SU-DHL-6 (cell line): ENCODE measurements around the gene MCM8.

Experiments used
- H2AFZ ChIP-seq: fragments of 200-600 bp; sonication (generic); 2 replicates; pipeline ENCODE4 v1.6.1; 2014; ENCODE audit warnings: low read depth, mild to moderate bottlenecking, moderate library complexity, mixed read lengths, antibody characterized with exemption, low read length; ENCODE audit not compliant: severe bottlenecking
- H3F3A ChIP-seq: fragments of 200-600 bp; shearing (Covaris generic); 2 replicates; pipeline ENCODE4 v1.6.0; 2016; ENCODE audit warnings: antibody characterized with exemption, mild to moderate bottlenecking; ENCODE audit not compliant: insufficient read depth
- H3K27ac ChIP-seq: fragments of 200-600 bp; sonication (generic); 2 replicates; pipeline ENCODE4 v1.5.1; 2016; ENCODE audit warnings: low read depth, mild to moderate bottlenecking, low read length, moderate library complexity, mixed read lengths
- H3K27me3 ChIP-seq: fragments of 200-600 bp; sonication (generic), shearing (Covaris generic); 2 replicates; pipeline ENCODE4 v1.6.0; 2014; ENCODE audit warnings: mild to moderate bottlenecking, low read length
- H3K36me3 ChIP-seq: fragments of 200-600 bp; sonication (generic); 2 replicates; pipeline ENCODE4 v1.6.1; 2014; ENCODE audit warnings: mild to moderate bottlenecking, low read length, mixed read lengths
- H3K4me2 ChIP-seq: fragments of 300-600, 200-600 bp; shearing (Covaris generic), sonication (generic); 2 replicates; pipeline ENCODE4 v1.6.0; 2014; ENCODE audit warnings: low read length, low read depth, mild to moderate bottlenecking; ENCODE audit not compliant: poor library complexity, severe bottlenecking
- H3K4me3 ChIP-seq: fragments of 200-600 bp; sonication (generic); 2 replicates; pipeline ENCODE4 v1.5.1; 2014; ENCODE audit warnings: antibody characterized with exemption, low read length, mild to moderate bottlenecking, mixed read lengths; ENCODE audit not compliant: insufficient read depth, poor library complexity, severe bottlenecking
- H3K79me2 ChIP-seq: fragments of 200-600 bp; sonication (generic); 2 replicates; pipeline ENCODE4 v1.6.1; 2014; ENCODE audit warnings: mild to moderate bottlenecking, low read length, moderate library complexity; ENCODE audit not compliant: insufficient read depth
- H3K9ac ChIP-seq: fragments of 200-600 bp; sonication (generic); 2 replicates; pipeline ENCODE4 v1.7.0; 2014; ENCODE audit warnings: mild to moderate bottlenecking, low read length
- H3K9me2 ChIP-seq: fragments of 200-600 bp; sonication (generic); replicated peaks from 2 replicates; pipeline ENCODE4 v1.6.1; 2014; ENCODE audit warnings: low read length; ENCODE audit not compliant: insufficient read depth
- H3K9me3 ChIP-seq: fragments of 200-600 bp; sonication (generic); 2 replicates; pipeline ENCODE4 v1.6.1; 2014; ENCODE audit warnings: low read length, mixed read lengths; ENCODE audit not compliant: insufficient read depth
- H4K20me1 ChIP-seq: fragments of 200-600 bp; sonication (generic); 2 replicates; pipeline ENCODE4 v1.6.1; 2014; ENCODE audit warnings: low read depth, mild to moderate bottlenecking, antibody characterized with exemption, low read length, moderate library complexity, mixed read lengths
- CTCF ChIP-seq: fragments of 200-600 bp; sonication (generic); IDR thresholded peaks from one replicate; pipeline ENCODE4 v1.5.1; 2017; ENCODE audit warnings: antibody characterized with exemption, mild to moderate bottlenecking, low read length, moderate library complexity; ENCODE audit not compliant: insufficient read depth, poor library complexity, severe bottlenecking
- EZH2phosphoT487 ChIP-seq: fragments of 200-600 bp; sonication (generic), shearing (Covaris generic); conservative IDR thresholded peaks from 2 replicates; pipeline ENCODE4 v1.6.1; 2018; ENCODE audit warnings: mild to moderate bottlenecking, antibody characterized with exemption, low read length, moderate library complexity, mixed read lengths

Gene MCM8

GRCh38 chr20:5990946-5991345 is 40.5 kb downstream of the MCM8 start:
- no peaks in the 10 kb centered on the region for H3K9me2 ChIP-seq
- H3K36me3 ChIP-seq = peaks cover 69% of the 10 kb centered on the region

GRCh38 chr20:5991623-5992441 is 41.4 kb downstream of the MCM8 start:
- no peaks in the 10 kb centered on the region for H3K9me3 ChIP-seq
- H3K9me2 ChIP-seq = no peaks in the 10 kb centered on the region
- TF ChIP-seq CTCF = no peak
- no peak for TF ChIP-seq EZH2phosphoT487
- no peak overlapping the region for H3K27ac ChIP-seq
- H4K20me1 ChIP-seq = peaks cover 4% of the 10 kb centered on the region; the same call in 1 of the 2 replicates
- H3K4me2 ChIP-seq = no peak overlapping the region
- H3K79me2 ChIP-seq = no peaks in the 10 kb centered on the region
- no peaks in the 10 kb centered on the region for H3K27me3 ChIP-seq
- H3K9ac ChIP-seq = no peak overlapping the region
- no peak overlapping the region for H3K4me3 ChIP-seq
- H3K36me3 ChIP-seq = peaks cover 65% of the 10 kb centered on the region
- H3F3A ChIP-seq = peaks cover 20% of the 10 kb centered on the region; the same call in 1 of the 2 replicates
- H2AFZ ChIP-seq = no peak overlapping the region

More at GRCh38 chr20:5990946-5991345, 40.5 kb downstream of the MCM8 start:
- Histone ChIP-seq H3K9me3 (no peaks in the 10 kb centered on the region), H3K27ac (no peak overlapping the region), H3K4me2 (no peak overlapping the region), H3K79me2 (no peaks in the 10 kb centered on the region), H3K9ac (no peak overlapping the region), H3F3A (peaks cover 19% of the 10 kb centered on the region; the same call in 1 of the 2 replicates), H4K20me1 (peaks cover 4% of the 10 kb centered on the region; the same call in 1 of the 2 replicates), H2AFZ (no peak overlapping the region), H3K27me3 (no peaks in the 10 kb centered on the region), H3K4me3 (no peak overlapping the region)
- TF ChIP-seq EZH2phosphoT487 (no peak), CTCF (no peak)

- Histone ChIP-seq H3K27ac (no peak overlapping the region), H4K20me1 (peaks cover 4% of the 10 kb centered on the region; the same call in 1 of the 2 replicates), H3K9me2 (no peaks in the 10 kb centered on the region), H3K36me3 (peaks cover 47% of the 10 kb centered on the region), H3K9ac (no peak overlapping the region), H2AFZ (no peak overlapping the region), H3K4me2 (no peak overlapping the region), H3K4me3 (no peak overlapping the region), H3K9me3 (no peaks in the 10 kb centered on the region), H3K79me2 (no peaks in the 10 kb centered on the region), H3F3A (peaks cover 22% of the 10 kb centered on the region; the same call in 1 of the 2 replicates), H3K27me3 (no peaks in the 10 kb centered on the region)
- no peak for TF ChIP-seq CTCF
- TF ChIP-seq EZH2phosphoT487 = no peak
Observed at GRCh38 chr20:5996765-5997164, 46.3 kb downstream of the MCM8 start.
